H9 (cell line): ENCODE results near the gene DAZAP1. TPM values are rescaled to one million over a fixed set of nuclear protein-coding genes. Genes with fewer than 3 reads are reported as not detected.

Source experiments
- DNase-seq: peaks from one replicate; pipeline ENCODE4 v3.0.0-alpha.2; 2017
- H2AFZ ChIP-seq: one replicate; pipeline ENCODE4 v1.6.1; 2013; ENCODE audit warnings: mild to moderate bottlenecking, low read length, control low read depth, moderate library complexity
- H2AK5ac ChIP-seq: 2 replicates; pipeline ENCODE4 v1.6.1; 2013; ENCODE audit warnings: low read length, control low read depth, mixed read lengths; ENCODE audit not compliant: insufficient read length
- H2BK120ac ChIP-seq: one replicate; pipeline ENCODE4 v1.6.1; 2013; ENCODE audit warnings: low read depth, mild to moderate bottlenecking, low read length, control low read depth, inconsistent platforms; ENCODE audit not compliant: poor library complexity, severe bottlenecking
- H2BK12ac ChIP-seq: 2 replicates; pipeline ENCODE4 v1.6.1; 2013; ENCODE audit warnings: low read length, control low read depth, mixed read lengths, low read depth; ENCODE audit not compliant: insufficient read length
- H2BK15ac ChIP-seq: 2 replicates; pipeline ENCODE4 v1.6.1; 2013; ENCODE audit warnings: low read depth, low read length, control low read depth
- H2BK20ac ChIP-seq: one replicate; pipeline ENCODE4 v1.6.1; 2013; ENCODE audit warnings: low read depth, mild to moderate bottlenecking, low read length, control low read depth, inconsistent platforms; ENCODE audit not compliant: poor library complexity, severe bottlenecking
- H2BK5ac ChIP-seq: 2 replicates; pipeline ENCODE4 v1.6.1; 2013; ENCODE audit warnings: low read length, control low read depth, mixed read lengths; ENCODE audit not compliant: insufficient read length
- H3K14ac ChIP-seq: 2 replicates; pipeline ENCODE4 v1.6.1; 2013; ENCODE audit warnings: low read length, control low read depth; ENCODE audit not compliant: insufficient read depth
- H3K18ac ChIP-seq: 2 replicates; pipeline ENCODE4 v1.6.1; 2013; ENCODE audit warnings: low read depth, mild to moderate bottlenecking, mixed read lengths, low read length, control low read depth; ENCODE audit not compliant: insufficient read length
- H3K23ac ChIP-seq: 2 replicates; pipeline ENCODE4 v1.6.1; 2013; ENCODE audit warnings: low read length, control low read depth, mixed read lengths, low read depth; ENCODE audit not compliant: insufficient read length
- H3K23me2 ChIP-seq: 2 replicates; pipeline ENCODE4 v1.6.1; 2013; ENCODE audit warnings: low read depth, mild to moderate bottlenecking, mixed read lengths, low read length, control low read depth; ENCODE audit not compliant: insufficient read length, poor library complexity, severe bottlenecking
- H3K27ac ChIP-seq: 2 replicates; pipeline ENCODE4 v1.5.1; 2013; ENCODE audit warnings: low read length, control low read depth, mixed read lengths, low read depth; ENCODE audit not compliant: insufficient read length
- H3K27me3 ChIP-seq: 2 replicates; pipeline ENCODE4 v1.6.1; 2013; ENCODE audit warnings: low read length, control low read depth, inconsistent platforms; ENCODE audit not compliant: insufficient read depth
- H3K4ac ChIP-seq: 2 replicates; pipeline ENCODE4 v1.6.1; 2013; ENCODE audit warnings: low read depth, mild to moderate bottlenecking, control low read depth, inconsistent platforms, low read length, moderate library complexity
- H3K4me1 ChIP-seq: 2 replicates; pipeline ENCODE4 v1.6.1; 2013; ENCODE audit warnings: low read length, control low read depth, inconsistent platforms; ENCODE audit not compliant: insufficient read depth
- H3K4me2 ChIP-seq: 2 replicates; pipeline ENCODE4 v1.6.1; 2013; ENCODE audit warnings: low read length, control low read depth, mixed read lengths; ENCODE audit not compliant: insufficient read length, insufficient read depth
- H3K56ac ChIP-seq: 2 replicates; pipeline ENCODE4 v1.6.1; 2013; ENCODE audit warnings: low read depth, mild to moderate bottlenecking, mixed read lengths, low read length, control low read depth; ENCODE audit not compliant: insufficient read length
- H3K79me1 ChIP-seq: 2 replicates; pipeline ENCODE4 v1.6.1; 2013; ENCODE audit warnings: low read depth, mild to moderate bottlenecking, moderate library complexity, low read length, control low read depth, inconsistent platforms; ENCODE audit not compliant: insufficient read depth, poor library complexity, severe bottlenecking
- H3K79me2 ChIP-seq: 2 replicates; pipeline ENCODE4 v1.6.1; 2013; ENCODE audit warnings: low read length, control low read depth, inconsistent platforms; ENCODE audit not compliant: insufficient read depth
- H3K9ac ChIP-seq: 2 replicates; pipeline ENCODE4 v1.6.1; 2013; ENCODE audit warnings: low read length, control low read depth, mixed read lengths; ENCODE audit not compliant: insufficient read length; ENCODE audit errors: extremely low read depth
- H3K9me3 ChIP-seq: one replicate; pipeline ENCODE4 v1.6.1; 2013; ENCODE audit warnings: low read depth, low read length, inconsistent platforms; ENCODE audit not compliant: control insufficient read depth
- H3T11ph ChIP-seq: one replicate; pipeline ENCODE4 v1.6.1; 2013; ENCODE audit warnings: mild to moderate bottlenecking, low read length, control low read depth, inconsistent platforms
- H4K20me1 ChIP-seq: one replicate; pipeline ENCODE4 v1.6.1; 2013; ENCODE audit not compliant: control insufficient read depth, insufficient read length, insufficient read depth
- H4K5ac ChIP-seq: 2 replicates; pipeline ENCODE4 v1.6.1; 2013; ENCODE audit warnings: low read depth, mild to moderate bottlenecking, mixed read lengths, low read length, control low read depth; ENCODE audit not compliant: insufficient read length
- H4K8ac ChIP-seq: replicated peaks from 2 replicates; pipeline ENCODE4 v1.6.1; 2013; ENCODE audit warnings: low read length, control low read depth, mixed read lengths, low read depth; ENCODE audit not compliant: insufficient read length
- H4K91ac ChIP-seq: 2 replicates; pipeline ENCODE4 v1.6.1; 2013; ENCODE audit warnings: low read depth, mild to moderate bottlenecking, moderate library complexity, mixed read lengths, low read length, control low read depth; ENCODE audit not compliant: insufficient read length
- H3K27ac Mint-ChIP-seq, 3 experiments: 2 replicates in 2 of 3; 3 replicates in 1 of 3; pipeline ENCODE4 v1.8.0; 2020 to 2021; ENCODE audit warnings: mixed read lengths in 3 of 3, mild to moderate bottlenecking in 1 of 3, moderate library complexity in 1 of 3
- H3K27me3 Mint-ChIP-seq: 2 replicates; pipeline ENCODE4 v1.8.0; 2021; ENCODE audit warnings: low read depth, mild to moderate bottlenecking, moderate library complexity, mixed read lengths
- H3K36me3 Mint-ChIP-seq, 3 experiments: 2 replicates in 2 of 3; 3 replicates in 1 of 3; pipeline ENCODE4 v1.8.0; 2020 to 2021; ENCODE audit warnings: low read depth in 3 of 3, mixed read lengths in 3 of 3; ENCODE audit not compliant: insufficient read depth in 1 of 3
- H3K4me1 Mint-ChIP-seq, 2 experiments: 2 replicates each; pipeline ENCODE4 v1.8.0; 2020; ENCODE audit warnings: mixed read lengths in 2 of 2
- H3K4me3 Mint-ChIP-seq, 2 experiments: 2 replicates in 1 of 2; 3 replicates in 1 of 2; pipeline ENCODE4 v1.8.0; 2020 to 2021; ENCODE audit warnings: mild to moderate bottlenecking in 2 of 2, mixed read lengths in 2 of 2, moderate library complexity in 1 of 2
- H3K9me3 Mint-ChIP-seq, 2 experiments: 2 replicates in 1 of 2; 3 replicates in 1 of 2; pipeline ENCODE4 v1.8.0; 2020; ENCODE audit warnings: mild to moderate bottlenecking in 2 of 2, mixed read lengths in 2 of 2, moderate library complexity in 1 of 2
- CTCF ChIP-seq: fragments of 200-600 bp; sonication (generic); conservative IDR thresholded peaks from 3 replicates; pipeline ENCODE4 v1.8.0; 2021; ENCODE audit warnings: antibody characterized with exemption, mild to moderate bottlenecking
- WGBS: extraction: QIAGEN DNeasy Blood & Tissue Kit; methylation state at CpG from one replicate; pipeline ENCODE4 v1.1.7; 2013; ENCODE audit warnings: missing lambda C conversion rate, low lambda C conversion rate, mixed read lengths; ENCODE audit not compliant: insufficient read length; ENCODE audit errors: extremely low coverage; 5-methylcytosine and 5-hydroxymethylcytosine counted together
- total RNA-seq: library from RNA; stranded (reverse); gene quantifications from 2 replicates; pipeline ENCODE4 v1.2.1, GENCODE V29; 2021

Gene DAZAP1
- total RNA-seq, 1 experiment from 2014 or later: 265 TPM

- Mint-ChIP-seq H3K4me3 (no peak overlapping the region), H3K27me3 (no peaks in the 10 kb centered on the region; the same call in 1 of the 2 replicates), H3K9me3 (no peaks in the 10 kb centered on the region), H3K27ac (no peak overlapping the region; a peak in 1 of 7 replicates), H3K4me1 (peaks cover 0 to 9% of the 10 kb centered on the region in 2 experiments; a peak in 2 of 4 replicates), H3K36me3 (peaks cover 5 to 11% (median 7%) of the 10 kb centered on the region in 3 experiments; a peak in 6 of 7 replicates)
- no peak overlapping the region for H4K91ac ChIP-seq
- H3T11ph ChIP-seq: no peak overlapping the region
- H4K20me1 ChIP-seq: no peaks in the 10 kb centered on the region
- H3K4me2 ChIP-seq: no peak overlapping the region
- H3K4ac ChIP-seq: no peak overlapping the region
- no peak overlapping the region for H3K56ac ChIP-seq
- no peak overlapping the region for H2BK15ac ChIP-seq
- H4K5ac ChIP-seq: no peak overlapping the region
- H3K9ac ChIP-seq: no peak overlapping the region
- H2AFZ ChIP-seq: no peak overlapping the region
- H3K27me3 ChIP-seq: no peaks in the 10 kb centered on the region
- no peaks in the 10 kb centered on the region for H3K4me1 ChIP-seq
- no peak overlapping the region for H2BK120ac ChIP-seq
- DNase-seq: peak; percentile 27
- H3K9me3 ChIP-seq: no peaks in the 10 kb centered on the region
- H2BK20ac ChIP-seq: no peak overlapping the region
- no peaks in the 10 kb centered on the region for H3K79me2 ChIP-seq
- no CpG with 5 or more reads among the region's 26 CpGs for WGBS
- H2BK12ac ChIP-seq: no peak overlapping the region
- no peak overlapping the region for H2BK5ac ChIP-seq
- H3K14ac ChIP-seq: no peak overlapping the region
- H4K8ac ChIP-seq: no peak overlapping the region
- no peak overlapping the region for H3K18ac ChIP-seq
- no peaks in the 10 kb centered on the region for H3K79me1 ChIP-seq
- peaks cover 3% of the 10 kb centered on the region for H3K23me2 ChIP-seq
- TF ChIP-seq CTCF: no peak
- H2AK5ac ChIP-seq: no peak overlapping the region
- H3K23ac ChIP-seq: no peak overlapping the region
- no peak overlapping the region for H3K27ac ChIP-seq
Measured at GRCh38 chr19:1481224-1481892, 74.0 kb downstream of the DAZAP1 start.
